Smooth muscle cell (in vitro differentiated cells): ENCODE results near the gene MAP4K3. TPM values are rescaled to one million over a fixed set of nuclear protein-coding genes. Genes with fewer than 3 reads are reported as not detected.
A peak's percentile ranks its signal among the peaks of the same experiment; 100 is the strongest.
"Not testable (repeated sequence)": the region's sequence is repeated elsewhere in the genome, so short reads cannot be mapped to it uniquely, and the experiment has no call there.

Source experiments
- DNase-seq: peaks from one replicate; lab custom pipeline; 2025; ENCODE audit not compliant: unreplicated experiment; lab: John Stamatoyannopoulos, UW
- H2AFZ ChIP-seq: fragments of 200-600 bp; sonication (generic); 2 replicates; pipeline ENCODE4 v1.6.0; 2016; ENCODE audit warnings: antibody characterized with exemption, low read depth, mild to moderate bottlenecking
- H3F3A ChIP-seq: fragments of 200-600 bp; sonication (generic); 2 replicates; pipeline ENCODE4 v1.6.0; 2017; ENCODE audit warnings: antibody characterized with exemption, low read depth
- H3K27ac ChIP-seq: fragments of 200-600 bp; sonication (generic); 2 replicates; pipeline ENCODE4 v1.5.1; 2016; ENCODE audit warnings: low read depth, mild to moderate bottlenecking
- H3K27me3 ChIP-seq: fragments of 200-600 bp; sonication (generic); 2 replicates; pipeline ENCODE4 v1.6.1; 2016; ENCODE audit warnings: low read depth, mild to moderate bottlenecking
- H3K36me3 ChIP-seq: fragments of 200-600 bp; sonication (generic); 2 replicates; pipeline ENCODE4 v1.5.1; 2016; ENCODE audit warnings: low read depth
- H3K4me1 ChIP-seq: fragments of 200-600 bp; sonication (generic); 2 replicates; pipeline ENCODE4 v1.5.1; 2016; ENCODE audit warnings: low read depth
- H3K4me2 ChIP-seq: fragments of 200-600 bp; sonication (generic); 2 replicates; pipeline ENCODE4 v1.6.0; 2016; ENCODE audit warnings: mild to moderate bottlenecking
- H3K4me3 ChIP-seq: fragments of 200-600 bp; sonication (generic); 2 replicates; pipeline ENCODE4 v1.5.1; 2016; ENCODE audit warnings: mild to moderate bottlenecking
- H3K79me2 ChIP-seq: fragments of 200-600 bp; sonication (generic); 2 replicates; pipeline ENCODE4 v1.6.0; 2016; ENCODE audit warnings: low read depth, mild to moderate bottlenecking
- H3K9ac ChIP-seq: fragments of 200-600 bp; sonication (generic); 2 replicates; pipeline ENCODE4 v1.6.0; 2016; ENCODE audit warnings: low read depth
- H3K9me3 ChIP-seq: fragments of 200-600 bp; sonication (generic); replicated peaks from 2 replicates; pipeline ENCODE4 v1.5.1; 2016; ENCODE audit warnings: low read depth
- H4K20me1 ChIP-seq: fragments of 200-600 bp; sonication (generic); 2 replicates; pipeline ENCODE4 v1.6.0; 2016; ENCODE audit warnings: low read depth
- WGBS: methylation state at CpG from one replicate; pipeline ENCODE4 v1.1.7; 2016; ENCODE audit warnings: low lambda C conversion rate; 5-methylcytosine and 5-hydroxymethylcytosine counted together
- polyA plus RNA-seq: library from polyadenylated mRNA; unstranded; fragments of >200 nt; fragmentation: Nextera tagmentation; extraction: Ambion mirVana; gene quantifications from 2 replicates; pipeline ENCODE4 v1.2.1, GENCODE V29; 2016
- total RNA-seq: library from RNA; depleted of rRNA; stranded (reverse); fragments of >200 nt; gene quantifications from 2 replicates; pipeline ENCODE4 v1.2.3, GENCODE V29; 2014
- TF ChIP-seq, protein P1 (sequence below): fragments of 200-600 bp; sonication (generic); IDR thresholded peaks from 2 replicates; pipeline ENCODE4 v1.5.1; 2017; ENCODE audit warnings: borderline replicate concordance, mild to moderate bottlenecking, antibody characterized with exemption; ENCODE audit not compliant: insufficient read depth, poor library complexity, severe bottlenecking

The MAP4K3 gene
- total and polyA plus RNA-seq, 2 experiments from 2014 or later = 21.3 to 70.9 TPM

DNA sequence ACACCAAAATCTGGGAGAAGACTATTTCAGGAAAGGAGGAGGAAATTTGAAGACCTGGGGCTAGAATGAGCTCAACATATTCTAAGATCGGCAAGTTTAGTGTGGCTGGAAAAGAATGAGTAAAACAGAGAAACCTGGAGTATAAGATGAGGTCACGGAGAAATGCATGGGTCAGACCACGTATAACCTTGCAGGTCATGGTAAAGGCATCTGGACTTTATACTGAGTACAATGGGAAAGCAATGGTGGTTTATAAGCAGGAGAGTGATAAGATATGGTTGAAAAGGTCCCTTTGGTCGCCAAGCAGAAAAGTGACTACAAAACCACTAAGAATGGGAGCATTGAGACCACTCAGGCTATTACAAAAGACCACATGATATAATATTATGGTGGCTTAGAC lies 102.1 kb downstream of the MAP4K3 start:
- TF ChIP-seq, protein P1, sequence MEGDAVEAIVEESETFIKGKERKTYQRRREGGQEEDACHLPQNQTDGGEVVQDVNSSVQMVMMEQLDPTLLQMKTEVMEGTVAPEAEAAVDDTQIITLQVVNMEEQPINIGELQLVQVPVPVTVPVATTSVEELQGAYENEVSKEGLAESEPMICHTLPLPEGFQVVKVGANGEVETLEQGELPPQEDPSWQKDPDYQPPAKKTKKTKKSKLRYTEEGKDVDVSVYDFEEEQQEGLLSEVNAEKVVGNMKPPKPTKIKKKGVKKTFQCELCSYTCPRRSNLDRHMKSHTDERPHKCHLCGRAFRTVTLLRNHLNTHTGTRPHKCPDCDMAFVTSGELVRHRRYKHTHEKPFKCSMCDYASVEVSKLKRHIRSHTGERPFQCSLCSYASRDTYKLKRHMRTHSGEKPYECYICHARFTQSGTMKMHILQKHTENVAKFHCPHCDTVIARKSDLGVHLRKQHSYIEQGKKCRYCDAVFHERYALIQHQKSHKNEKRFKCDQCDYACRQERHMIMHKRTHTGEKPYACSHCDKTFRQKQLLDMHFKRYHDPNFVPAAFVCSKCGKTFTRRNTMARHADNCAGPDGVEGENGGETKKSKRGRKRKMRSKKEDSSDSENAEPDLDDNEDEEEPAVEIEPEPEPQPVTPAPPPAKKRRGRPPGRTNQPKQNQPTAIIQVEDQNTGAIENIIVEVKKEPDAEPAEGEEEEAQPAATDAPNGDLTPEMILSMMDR = no peak
- Histone ChIP-seq H3K9ac (no peak overlapping the region), H3K4me3 (no peak overlapping the region), H3K27ac (no peak overlapping the region), H2AFZ (no peak overlapping the region), H3F3A (no peaks in the 10 kb centered on the region), H3K4me2 (no peak overlapping the region), H3K27me3 (no peaks in the 10 kb centered on the region), H3K9me3 (no peaks in the 10 kb centered on the region), H3K36me3 (peaks cover 7% of the 10 kb centered on the region), H4K20me1 (peaks cover 51% of the 10 kb centered on the region), H3K79me2 (peaks cover 33% of the 10 kb centered on the region), H3K4me1 (no peaks in the 10 kb centered on the region)
- 94% methylated on average over 4 of the region's 4 CpGs for WGBS
- no peak for DNase-seq

DNA sequence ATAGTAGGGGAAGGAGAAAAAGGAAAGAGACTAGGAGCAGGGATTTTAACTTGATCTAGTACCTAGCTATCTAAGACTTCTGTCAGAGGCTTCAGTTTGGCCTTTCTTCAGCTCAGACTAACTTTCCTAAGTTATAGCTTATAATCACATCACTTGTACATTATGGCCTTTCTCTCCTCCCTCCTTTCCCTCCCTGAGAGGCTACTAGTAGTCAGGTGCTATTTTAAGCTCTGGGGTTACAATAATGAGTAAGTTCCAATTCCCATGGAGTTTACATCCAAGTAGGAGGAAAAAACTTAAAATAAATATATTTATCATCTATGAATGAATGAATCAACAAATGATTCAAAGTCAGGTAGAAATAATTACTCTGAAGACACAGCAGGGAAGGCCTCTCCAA lies 102.6 kb downstream of the MAP4K3 start:
- H3K4me2 ChIP-seq = no peak overlapping the region
- no peaks in the 10 kb centered on the region for H3K27me3 ChIP-seq
- H3F3A ChIP-seq = no peaks in the 10 kb centered on the region
- H4K20me1 ChIP-seq = peaks cover 46% of the 10 kb centered on the region
- no peak overlapping the region for H3K9ac ChIP-seq
- TF ChIP-seq, protein P1 = no peak
- H3K9me3 ChIP-seq = no peaks in the 10 kb centered on the region
- peaks cover 7% of the 10 kb centered on the region for H3K36me3 ChIP-seq
- no peak overlapping the region for H3K27ac ChIP-seq
- H3K4me1 ChIP-seq = no peaks in the 10 kb centered on the region
- H3K4me3 ChIP-seq = no peak overlapping the region
- DNase-seq = no peak
- H2AFZ ChIP-seq = no peak overlapping the region
- peaks cover 28% of the 10 kb centered on the region for H3K79me2 ChIP-seq

DNA sequence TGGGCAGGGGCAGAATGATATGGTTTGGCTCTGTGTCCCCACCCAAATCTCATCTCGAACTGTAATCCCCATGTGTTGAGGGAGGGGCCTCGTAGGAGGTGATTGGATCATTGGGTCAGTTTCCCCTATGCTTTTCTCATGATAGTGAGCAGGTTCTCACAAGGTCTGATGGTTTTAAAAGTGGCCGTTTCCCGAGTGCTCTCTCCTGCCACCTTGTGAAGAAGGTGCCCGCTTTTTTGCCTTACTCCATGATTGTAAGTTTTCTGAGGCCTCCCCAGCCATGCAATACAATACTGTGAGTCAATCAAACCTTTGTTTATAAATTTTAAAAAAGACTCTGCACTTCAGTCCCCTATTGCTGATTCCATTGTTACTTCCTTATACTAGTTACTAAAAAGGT lies 110.4 kb downstream of the MAP4K3 start:
- Histone ChIP-seq H3K9me3 (no peaks in the 10 kb centered on the region), H3K4me2 (no peak overlapping the region), H3K4me1 (no peaks in the 10 kb centered on the region), H3K9ac (no peak overlapping the region), H3K36me3 (peaks cover 14% of the 10 kb centered on the region), H3F3A (no peaks in the 10 kb centered on the region), H3K4me3 (no peak overlapping the region), H2AFZ (no peak overlapping the region), H3K27me3 (no peaks in the 10 kb centered on the region), H3K27ac (peak overlapping the region; percentile 54), H4K20me1 (peaks cover 4% of the 10 kb centered on the region), H3K79me2 (peaks cover 13% of the 10 kb centered on the region)
- TF ChIP-seq, protein P1 = no peak
- 98% methylated on average over 5 of the region's 5 CpGs for WGBS
- DNase-seq = no peak

DNA sequence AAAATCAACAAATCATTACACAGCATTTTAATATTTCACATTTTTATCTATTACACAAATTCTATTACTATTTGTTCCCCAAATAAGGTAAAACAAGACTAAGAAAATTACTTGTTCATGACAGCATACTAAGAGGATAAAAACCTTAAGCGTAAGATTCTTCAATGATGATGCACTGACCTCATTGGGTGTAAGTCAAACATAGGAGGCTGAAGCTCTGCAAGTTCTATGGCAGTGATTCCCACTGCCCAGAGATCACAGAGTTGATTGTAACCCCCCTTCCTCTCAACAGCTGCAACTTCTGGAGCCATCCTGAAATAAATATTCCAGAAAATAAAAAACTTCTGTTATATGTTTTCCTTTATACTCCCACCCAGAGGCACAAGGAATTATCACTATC lies 111.1 kb downstream of the MAP4K3 start:
- Histone ChIP-seq H3K79me2 (peaks cover 13% of the 10 kb centered on the region), H3K27me3 (no peaks in the 10 kb centered on the region), H3K36me3 (peaks cover 14% of the 10 kb centered on the region), H3K4me3 (no peak overlapping the region), H3K27ac (peak overlapping the region; percentile 54), H3K4me2 (peak overlapping the region; percentile 54), H3K4me1 (no peaks in the 10 kb centered on the region), H3K9ac (no peak overlapping the region), H4K20me1 (no peaks in the 10 kb centered on the region), H3F3A (no peaks in the 10 kb centered on the region), H2AFZ (no peak overlapping the region), H3K9me3 (no peaks in the 10 kb centered on the region)
- WGBS = 63% methylated on average over 1 of the region's 1 CpG
- TF ChIP-seq, protein P1 = no peak
- no peak for DNase-seq

DNA sequence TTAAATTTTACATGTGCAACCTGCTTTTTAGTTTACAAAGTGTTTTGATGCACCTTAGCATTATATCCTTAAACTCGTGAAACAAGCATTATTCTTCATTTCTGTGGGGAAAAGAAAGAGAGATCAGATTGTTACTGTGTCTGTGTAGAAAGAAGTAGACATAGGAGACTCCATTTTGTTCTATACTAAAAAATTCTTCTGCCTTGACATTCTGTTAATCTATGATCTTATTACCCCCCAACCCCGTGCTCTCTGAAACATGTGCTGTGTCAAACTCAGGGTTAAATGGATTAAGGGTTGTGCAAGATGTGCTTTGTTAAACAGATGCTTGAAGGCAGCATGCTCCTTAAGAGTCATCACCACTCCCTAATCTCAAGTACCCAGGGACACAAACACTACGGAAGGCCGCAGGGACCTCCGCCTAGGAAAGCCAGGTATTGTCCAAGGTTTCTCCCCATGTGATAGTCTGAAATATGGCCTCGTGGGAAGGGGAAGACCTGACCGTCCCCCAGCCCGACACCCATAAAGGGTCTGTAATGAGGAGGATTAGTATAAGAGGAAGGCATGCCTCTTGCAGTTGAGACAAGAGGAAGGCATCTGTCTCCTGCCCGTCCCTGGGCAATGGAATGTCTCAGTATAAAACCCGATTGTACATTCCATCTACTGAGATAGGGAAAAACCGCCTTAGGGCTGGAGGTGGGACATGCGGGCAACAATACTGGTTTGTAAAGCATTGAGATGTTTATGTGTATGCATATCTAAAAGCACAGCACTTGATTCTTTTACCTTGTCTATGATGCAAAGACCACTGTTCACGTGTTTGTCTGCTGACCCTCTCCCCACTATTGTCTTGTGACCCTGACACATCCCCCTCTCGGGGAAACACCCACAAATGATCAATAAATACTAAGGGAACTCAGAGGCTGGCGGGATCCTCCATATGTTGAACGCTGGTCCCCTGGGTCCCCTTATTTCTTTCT lies 115.7 kb downstream of the MAP4K3 start:
- not testable (repeated sequence) for DNase-seq, H2AFZ ChIP-seq, H3K79me2 ChIP-seq, H3K9ac ChIP-seq, H3K4me2 ChIP-seq, H4K20me1 ChIP-seq, H3K36me3 ChIP-seq, H3K9me3 ChIP-seq, H3K27me3 ChIP-seq, H3K4me1 ChIP-seq, H3K27ac ChIP-seq, H3F3A ChIP-seq, H3K4me3 ChIP-seq
- 79% methylated on average over 16 of the region's 16 CpGs for WGBS
